Central memory CD8-positive, alpha-beta T cell (primary cell): Measurements from ENCODE around the gene PCNX2.

Source experiments
- ATAC-seq: fragments of 150-1000 bp; cut with Tn5 transposase; replicated peaks from 2 replicates; pipeline ENCODE4 v1.10.0; 2022; ENCODE audit warnings: mild to moderate bottlenecking, moderate FRiP score, moderate number of reproducible peaks; ENCODE audit not compliant: poor library complexity, severe bottlenecking; ENCODE audit errors: extremely low read depth
- DNase-seq, 2 donors: peaks; one replicate each; pipeline ENCODE4 v3.0.0; 2021; ENCODE audit warnings: low spot score in 2 of 2
- H3K27ac Mint-ChIP-seq: one replicate; pipeline ENCODE4 v1.8.0; 2022; ENCODE audit warnings: low read depth, mild to moderate bottlenecking, moderate library complexity, mixed read lengths
- H3K27me3 Mint-ChIP-seq: one replicate; pipeline ENCODE4 v1.8.0; 2022; ENCODE audit warnings: mixed read lengths
- H3K36me3 Mint-ChIP-seq: one replicate; pipeline ENCODE4 v1.8.0; 2022; ENCODE audit warnings: mild to moderate bottlenecking, moderate library complexity, mixed read lengths; ENCODE audit not compliant: insufficient read depth
- H3K4me1 Mint-ChIP-seq: one replicate; pipeline ENCODE4 v1.8.0; 2022; ENCODE audit warnings: mixed read lengths
- H3K4me3 Mint-ChIP-seq: one replicate; pipeline ENCODE4 v1.8.0; 2022; ENCODE audit warnings: mild to moderate bottlenecking, moderate library complexity, mixed read lengths
- H3K9me3 Mint-ChIP-seq: one replicate; pipeline ENCODE4 v1.8.0; 2022; ENCODE audit warnings: mixed read lengths

PCNX2 gene

DNA sequence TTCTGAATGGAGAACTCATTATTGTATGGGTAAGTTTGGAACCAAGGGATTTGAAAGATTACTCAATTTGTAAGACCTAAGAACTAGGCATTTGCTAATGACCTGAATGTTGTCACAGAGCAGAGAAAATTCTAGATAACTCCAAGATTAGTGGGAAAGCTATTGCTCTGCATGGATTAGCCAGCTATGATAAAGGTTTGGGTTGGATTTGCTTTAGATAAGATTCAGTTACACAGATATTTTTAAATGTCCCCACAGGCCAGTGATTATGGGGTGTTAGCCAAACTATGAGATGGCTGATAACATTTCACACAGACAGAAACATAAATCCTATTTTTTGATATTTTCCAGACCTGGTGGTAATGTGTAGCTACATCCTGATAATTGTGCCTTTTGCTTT lies 256.9 kb downstream of the PCNX2 start:
- no peaks in the 10 kb centered on the region for H3K9me3 Mint-ChIP-seq
- no peaks in the 10 kb centered on the region for H3K27me3 Mint-ChIP-seq
- DNase-seq (no peak), ATAC-seq (no peak)
- H3K4me1 Mint-ChIP-seq, result no peaks in the 10 kb centered on the region
- H3K36me3 Mint-ChIP-seq, result peaks cover 10% of the 10 kb centered on the region
- H3K4me3 Mint-ChIP-seq, result no peak overlapping the region
- H3K27ac Mint-ChIP-seq, result no peak overlapping the region

DNA sequence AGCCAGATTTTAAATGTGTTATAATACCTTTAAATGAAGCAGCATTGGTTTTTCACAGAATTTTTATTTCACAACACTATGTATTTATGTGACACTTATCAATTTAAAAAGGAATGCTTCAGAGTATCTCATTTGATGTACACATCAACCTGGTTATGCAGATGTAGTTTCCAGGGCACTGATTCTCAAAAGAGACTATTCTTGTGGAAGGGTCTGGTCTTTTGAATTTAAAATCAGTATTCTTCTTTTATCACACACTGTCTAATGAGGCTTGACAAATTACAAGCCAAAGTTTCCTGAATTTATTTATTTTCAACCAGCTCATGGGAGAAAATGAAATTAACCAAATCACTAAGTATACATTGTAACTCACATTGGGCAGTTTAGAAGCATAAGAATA lies 257.7 kb downstream of the PCNX2 start:
- DNase-seq (no peak), ATAC-seq (no peak)
- Mint-ChIP-seq H3K9me3 (no peaks in the 10 kb centered on the region), H3K27ac (no peak overlapping the region), H3K4me1 (no peaks in the 10 kb centered on the region), H3K36me3 (peaks cover 10% of the 10 kb centered on the region), H3K4me3 (no peak overlapping the region), H3K27me3 (no peaks in the 10 kb centered on the region)

- Mint-ChIP-seq H3K27ac (no peak overlapping the region), H3K36me3 (peaks cover 5% of the 10 kb centered on the region), H3K4me3 (no peak overlapping the region), H3K9me3 (no peaks in the 10 kb centered on the region), H3K27me3 (no peaks in the 10 kb centered on the region), H3K4me1 (no peaks in the 10 kb centered on the region)
- DNase-seq, result no peak
- no peak for ATAC-seq
These were observed 260.7 kb downstream of the PCNX2 start for GRCh38 chr1:233034836-233035235.

DNA sequence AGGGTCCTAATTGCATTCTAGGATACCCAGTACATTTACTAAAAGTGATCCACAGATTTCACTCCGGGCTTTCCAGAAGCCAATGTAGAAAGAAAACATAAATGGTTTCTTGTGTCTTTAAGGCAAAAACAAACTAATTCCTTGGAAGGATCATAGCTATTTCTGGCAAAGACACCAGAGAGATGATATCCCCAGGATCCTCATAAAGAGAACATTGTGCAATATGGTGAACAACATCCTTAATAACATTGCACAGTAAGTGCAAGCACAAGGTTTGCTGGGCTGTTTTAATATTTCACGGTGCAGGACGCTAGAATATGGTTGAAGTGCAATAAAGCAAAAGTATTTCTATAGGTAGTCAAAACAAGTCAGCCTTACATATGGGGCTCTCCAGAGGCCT lies 262.2 kb downstream of the PCNX2 start:
- ATAC-seq, result no peak
- Mint-ChIP-seq H3K4me1 (no peaks in the 10 kb centered on the region), H3K27ac (no peak overlapping the region), H3K4me3 (no peak overlapping the region), H3K27me3 (no peaks in the 10 kb centered on the region), H3K9me3 (no peaks in the 10 kb centered on the region), H3K36me3 (peaks cover 5% of the 10 kb centered on the region)
- no peak for DNase-seq

- ATAC-seq (no peak), DNase-seq (no peak)
- no peaks in the 10 kb centered on the region for H3K27me3 Mint-ChIP-seq
- H3K9me3 Mint-ChIP-seq, result no peaks in the 10 kb centered on the region
- no peak overlapping the region for H3K4me3 Mint-ChIP-seq
- no peaks in the 10 kb centered on the region for H3K4me1 Mint-ChIP-seq
- peaks cover 5% of the 10 kb centered on the region for H3K36me3 Mint-ChIP-seq
- H3K27ac Mint-ChIP-seq, result no peak overlapping the region
These were observed 262.6 kb downstream of the PCNX2 start for GRCh38 chr1:233032916-233033315.

- Mint-ChIP-seq H3K27ac (no peak overlapping the region), H3K4me3 (no peak overlapping the region), H3K36me3 (peaks cover 4% of the 10 kb centered on the region), H3K4me1 (no peaks in the 10 kb centered on the region), H3K27me3 (no peaks in the 10 kb centered on the region), H3K9me3 (no peaks in the 10 kb centered on the region)
- DNase-seq, result no peak
- ATAC-seq, result no peak
These were observed 264.0 kb downstream of the PCNX2 start for GRCh38 chr1:233031521-233031920.

GRCh38 chr1:233027046-233027445 lies 268.5 kb downstream of the PCNX2 start:
- DNase-seq (no peak), ATAC-seq (no peak)
- Mint-ChIP-seq H3K27me3 (no peaks in the 10 kb centered on the region), H3K4me1 (peaks cover 5% of the 10 kb centered on the region), H3K36me3 (peaks cover 6% of the 10 kb centered on the region), H3K9me3 (no peaks in the 10 kb centered on the region), H3K27ac (no peak overlapping the region), H3K4me3 (no peak overlapping the region)

- Mint-ChIP-seq H3K9me3 (no peaks in the 10 kb centered on the region), H3K4me1 (peaks cover 5% of the 10 kb centered on the region), H3K27ac (no peak overlapping the region), H3K27me3 (no peaks in the 10 kb centered on the region), H3K36me3 (peaks cover 6% of the 10 kb centered on the region), H3K4me3 (no peak overlapping the region)
- DNase-seq, result no peak
- ATAC-seq, result no peak
These were observed 270.0 kb downstream of the PCNX2 start for GRCh38 chr1:233025567-233025966.

GRCh38 chr1:233025157-233025556 lies 270.4 kb downstream of the PCNX2 start:
- H3K27me3 Mint-ChIP-seq, result no peaks in the 10 kb centered on the region
- no peak overlapping the region for H3K27ac Mint-ChIP-seq
- DNase-seq (no peak), ATAC-seq (no peak)
- H3K4me3 Mint-ChIP-seq, result no peak overlapping the region
- peaks cover 6% of the 10 kb centered on the region for H3K36me3 Mint-ChIP-seq
- no peaks in the 10 kb centered on the region for H3K9me3 Mint-ChIP-seq
- peaks cover 5% of the 10 kb centered on the region for H3K4me1 Mint-ChIP-seq

- H3K4me1 Mint-ChIP-seq, result peaks cover 5% of the 10 kb centered on the region
- no peak for ATAC-seq
- DNase-seq, result no peak
- H3K9me3 Mint-ChIP-seq, result no peaks in the 10 kb centered on the region
- H3K4me3 Mint-ChIP-seq, result no peak overlapping the region
- H3K36me3 Mint-ChIP-seq, result peaks cover 6% of the 10 kb centered on the region
- H3K27ac Mint-ChIP-seq, result no peak overlapping the region
- H3K27me3 Mint-ChIP-seq, result no peaks in the 10 kb centered on the region
These were observed 271.3 kb downstream of the PCNX2 start for GRCh38 chr1:233024199-233024598.

GRCh38 chr1:233022246-233022645 lies 273.3 kb downstream of the PCNX2 start:
- peaks cover 6% of the 10 kb centered on the region for H3K36me3 Mint-ChIP-seq
- peaks cover 5% of the 10 kb centered on the region for H3K4me1 Mint-ChIP-seq
- no peaks in the 10 kb centered on the region for H3K9me3 Mint-ChIP-seq
- no peak overlapping the region for H3K4me3 Mint-ChIP-seq
- ATAC-seq (no peak), DNase-seq (no peak)
- H3K27me3 Mint-ChIP-seq, result no peaks in the 10 kb centered on the region
- no peak overlapping the region for H3K27ac Mint-ChIP-seq

DNA sequence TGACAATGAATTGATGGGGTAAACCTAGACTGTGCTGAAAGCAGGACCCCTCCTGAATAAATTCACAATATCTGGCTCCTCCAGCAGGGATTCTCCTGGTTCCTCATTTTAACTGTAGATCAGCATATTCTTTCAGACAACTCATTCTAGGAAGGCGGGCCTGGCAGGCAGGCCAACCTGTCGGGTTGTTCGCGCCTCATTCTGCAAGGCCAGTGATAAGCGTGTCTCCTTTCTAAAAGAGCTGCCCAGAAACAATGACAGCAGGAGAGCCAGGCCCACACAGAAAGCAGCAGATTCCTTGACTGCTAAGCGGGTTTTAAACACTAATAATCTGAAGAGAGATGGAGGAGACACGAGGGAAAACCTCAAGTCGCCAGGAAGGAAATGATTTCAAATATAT lies 275.1 kb downstream of the PCNX2 start:
- DNase-seq (no peak), ATAC-seq (no peak)
- Mint-ChIP-seq H3K4me3 (no peak overlapping the region), H3K4me1 (peaks cover 5% of the 10 kb centered on the region), H3K27me3 (no peaks in the 10 kb centered on the region), H3K36me3 (peaks cover 6% of the 10 kb centered on the region), H3K9me3 (no peaks in the 10 kb centered on the region), H3K27ac (no peak overlapping the region)

- Mint-ChIP-seq H3K36me3 (peaks cover 2% of the 10 kb centered on the region), H3K4me1 (peaks cover 5% of the 10 kb centered on the region), H3K27ac (no peak overlapping the region), H3K27me3 (no peaks in the 10 kb centered on the region), H3K4me3 (no peak overlapping the region), H3K9me3 (no peaks in the 10 kb centered on the region)
- DNase-seq, result no peak
- no peak for ATAC-seq
These were observed 275.7 kb downstream of the PCNX2 start for GRCh38 chr1:233019778-233020325.

DNA sequence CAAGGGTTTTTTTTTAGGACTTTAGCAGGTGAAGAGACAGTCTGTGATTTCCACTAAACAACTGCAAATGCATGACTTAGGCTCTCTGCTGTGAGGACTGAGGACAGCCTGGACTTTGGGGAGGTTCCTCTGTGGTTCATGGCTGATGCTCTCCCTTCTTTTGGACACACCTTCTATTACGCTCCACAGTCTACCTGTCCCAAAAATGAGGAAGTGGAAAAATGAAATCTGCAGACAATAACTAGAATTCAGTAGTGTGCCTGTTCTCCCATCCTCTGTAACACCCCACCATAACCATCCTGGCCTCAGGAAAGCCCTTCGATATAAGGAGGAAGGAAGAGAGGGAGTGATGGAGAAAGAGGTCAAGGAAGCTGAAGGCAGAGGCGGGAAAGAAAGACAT lies 276.4 kb downstream of the PCNX2 start:
- Mint-ChIP-seq H3K4me3 (no peak overlapping the region), H3K36me3 (peaks cover 2% of the 10 kb centered on the region), H3K27me3 (no peaks in the 10 kb centered on the region), H3K27ac (no peak overlapping the region), H3K4me1 (peaks cover 5% of the 10 kb centered on the region), H3K9me3 (no peaks in the 10 kb centered on the region)
- ATAC-seq (no peak), DNase-seq (no peak)
